LNCaP clone FGC (cell line): ENCODE measurements around the gene LMAN2.
A peak's percentile ranks its signal among the peaks of the same experiment; 100 is the strongest.

ENCODE experiments used
- DNase-seq: peaks from one replicate; pipeline ENCODE4 v3.0.0-alpha.2; 2011; ENCODE audit warnings: low read depth
- H3K4me3 ChIP-seq: 2 replicates; pipeline ENCODE4 v1.5.1; 2011; ENCODE audit warnings: mild to moderate bottlenecking, low read depth, low read length, control low read depth
- TF ChIP-seq, protein P1 (sequence below): IDR thresholded peaks from 2 replicates; pipeline ENCODE4 v1.5.1; 2012; ENCODE audit warnings: mild to moderate bottlenecking; ENCODE audit not compliant: control insufficient read depth, insufficient read depth; ENCODE audit errors: extremely low read depth

Gene LMAN2

GRCh38 chr5:177304392-177305119, 46.9 kb downstream of the LMAN2 start:
- TF ChIP-seq, protein P1, sequence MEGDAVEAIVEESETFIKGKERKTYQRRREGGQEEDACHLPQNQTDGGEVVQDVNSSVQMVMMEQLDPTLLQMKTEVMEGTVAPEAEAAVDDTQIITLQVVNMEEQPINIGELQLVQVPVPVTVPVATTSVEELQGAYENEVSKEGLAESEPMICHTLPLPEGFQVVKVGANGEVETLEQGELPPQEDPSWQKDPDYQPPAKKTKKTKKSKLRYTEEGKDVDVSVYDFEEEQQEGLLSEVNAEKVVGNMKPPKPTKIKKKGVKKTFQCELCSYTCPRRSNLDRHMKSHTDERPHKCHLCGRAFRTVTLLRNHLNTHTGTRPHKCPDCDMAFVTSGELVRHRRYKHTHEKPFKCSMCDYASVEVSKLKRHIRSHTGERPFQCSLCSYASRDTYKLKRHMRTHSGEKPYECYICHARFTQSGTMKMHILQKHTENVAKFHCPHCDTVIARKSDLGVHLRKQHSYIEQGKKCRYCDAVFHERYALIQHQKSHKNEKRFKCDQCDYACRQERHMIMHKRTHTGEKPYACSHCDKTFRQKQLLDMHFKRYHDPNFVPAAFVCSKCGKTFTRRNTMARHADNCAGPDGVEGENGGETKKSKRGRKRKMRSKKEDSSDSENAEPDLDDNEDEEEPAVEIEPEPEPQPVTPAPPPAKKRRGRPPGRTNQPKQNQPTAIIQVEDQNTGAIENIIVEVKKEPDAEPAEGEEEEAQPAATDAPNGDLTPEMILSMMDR, result no peak
- DNase-seq, result no peak
- peak overlapping the region; percentile 91 for H3K4me3 ChIP-seq

- TF ChIP-seq, protein P1, result no peak
- peak overlapping the region; percentile 91 for H3K4me3 ChIP-seq
- DNase-seq, result no peak
Observed at GRCh38 chr5:177303925-177304391, 47.5 kb downstream of the LMAN2 start.

- TF ChIP-seq, protein P1, result peak; percentile 47
- no peak for DNase-seq
Observed at GRCh38 chr5:177303121-177303924, 48.1 kb downstream of the LMAN2 start, which contains the start of the genes PRELID1 and RAB24. PRELID1 (plus strand) TSS chr5:177303799; CDS start chr5:177303986, 187 bp downstream. RAB24 (minus strand) TSS chr5:177303719; CDS start chr5:177303288, 431 bp downstream.

GRCh38 chr5:177302354-177303110, 48.9 kb downstream of the LMAN2 start:
- TF ChIP-seq, protein P1, result no peak
- DNase-seq, result no peak

More at GRCh38 chr5:177303121-177303924, 48.1 kb downstream of the LMAN2 start, which contains the start of the genes PRELID1 and RAB24:
- H3K4me3 ChIP-seq, result peak within 1 kb of the TSS; percentile 91

DNA sequence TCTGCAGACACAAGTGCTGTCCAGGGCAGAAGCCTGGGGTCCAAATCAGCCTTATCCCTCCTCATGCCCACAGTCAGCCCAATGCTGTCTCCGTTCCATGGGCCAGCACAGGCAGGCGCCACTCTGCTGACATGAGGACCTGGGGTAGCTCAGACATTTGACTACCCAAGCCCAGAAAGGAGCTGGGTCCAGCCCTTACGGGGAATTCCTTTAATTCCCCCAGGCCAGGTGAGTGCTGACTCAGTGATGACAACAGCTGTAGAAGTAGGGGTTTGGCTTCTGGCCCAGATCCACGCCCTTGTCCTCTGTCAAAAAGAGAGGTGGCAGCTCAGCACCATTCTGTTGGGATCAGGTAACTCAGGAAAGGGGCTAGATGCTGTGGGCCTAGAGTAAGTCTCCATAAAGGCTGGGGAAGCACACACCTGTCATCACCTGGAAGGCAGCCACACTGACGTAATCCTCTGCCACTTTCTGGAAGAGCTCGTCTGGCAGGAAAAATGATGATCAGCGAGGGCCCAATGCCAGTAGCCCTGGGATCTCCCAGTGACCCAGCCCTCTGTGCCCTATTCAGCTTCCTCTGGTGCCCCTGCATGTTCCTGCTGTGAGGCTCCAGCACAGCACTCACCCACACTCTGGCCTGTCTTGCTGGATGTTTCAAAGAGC, 49.8 kb downstream of the LMAN2 start:
- peak; percentile 96 for DNase-seq
- TF ChIP-seq, protein P1, result no peak
- H3K4me3 ChIP-seq, result peak overlapping the region; percentile 91

More at GRCh38 chr5:177302354-177303110, 48.9 kb downstream of the LMAN2 start:
- H3K4me3 ChIP-seq, result peak overlapping the region; percentile 91

DNA sequence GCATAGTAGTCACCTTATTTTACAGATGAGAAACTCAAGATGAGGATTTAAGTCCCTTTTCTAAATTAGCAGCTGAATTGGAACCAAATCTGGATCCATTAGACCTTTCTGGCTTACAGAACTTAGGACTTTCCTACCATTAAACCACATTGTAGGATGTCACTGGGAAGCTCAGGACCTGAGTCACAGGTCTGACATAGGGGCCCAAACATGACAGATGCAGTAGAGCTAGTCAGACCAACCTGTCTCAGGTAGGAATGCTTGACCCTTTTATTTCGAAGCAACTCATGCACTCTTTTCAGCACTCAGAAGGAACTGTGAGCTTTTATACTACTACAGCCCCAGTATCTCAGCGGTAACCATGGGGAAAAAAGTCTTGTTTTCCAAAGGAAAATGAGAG, 50.5 kb downstream of the LMAN2 start:
- H3K4me3 ChIP-seq, result no peak overlapping the region
- TF ChIP-seq, protein P1, result no peak
- no peak for DNase-seq
